ENCODE data around the gene SIRT4.
"Not testable (repeated sequence)": the region's sequence is repeated elsewhere in the genome, so short reads cannot be mapped to it uniquely, and the experiment has no call there.

The SIRT4 gene

DNA sequence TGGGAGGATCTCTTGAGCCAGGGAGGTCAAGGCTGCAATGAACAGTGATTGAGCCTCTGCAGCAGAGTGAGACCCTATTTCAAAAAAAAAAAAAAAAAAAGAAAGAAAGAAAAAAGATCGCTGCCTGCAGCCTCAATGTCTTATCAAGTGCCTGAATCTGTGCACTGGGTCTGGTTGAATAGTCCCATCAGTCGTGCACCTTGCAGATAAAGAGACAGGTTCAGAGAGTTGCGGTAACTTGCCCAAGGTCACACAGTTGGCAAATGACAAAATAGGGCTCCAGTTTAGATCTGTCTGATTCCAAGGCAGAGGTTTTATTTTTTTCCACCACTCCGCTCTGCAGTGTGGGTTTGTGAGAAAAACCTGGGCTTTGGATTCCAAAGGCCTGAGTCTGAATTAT lies 26.1 kb downstream of the SIRT4 start:
- peak; percentile 66 for DNase-seq (ENCODE audit: low read depth, low spot score)
- no peak overlapping the region for H3K4me3 ChIP-seq (ENCODE audit: low read length)

GRCh38 chr12:120331390-120331789 lies 29.3 kb downstream of the SIRT4 start:
- H3K4me3 ChIP-seq (ENCODE audit: low read length) = no peak overlapping the region

GRCh38 chr12:120332041-120332440 lies 29.9 kb downstream of the SIRT4 start:
- no peak overlapping the region for H3K4me3 ChIP-seq (ENCODE audit: low read length)
- no peak for DNase-seq (ENCODE audit: low read depth, low spot score)

More at GRCh38 chr12:120331390-120331789, 29.3 kb downstream of the SIRT4 start:
- no peak for DNase-seq (ENCODE audit: low read depth, low spot score)

DNA sequence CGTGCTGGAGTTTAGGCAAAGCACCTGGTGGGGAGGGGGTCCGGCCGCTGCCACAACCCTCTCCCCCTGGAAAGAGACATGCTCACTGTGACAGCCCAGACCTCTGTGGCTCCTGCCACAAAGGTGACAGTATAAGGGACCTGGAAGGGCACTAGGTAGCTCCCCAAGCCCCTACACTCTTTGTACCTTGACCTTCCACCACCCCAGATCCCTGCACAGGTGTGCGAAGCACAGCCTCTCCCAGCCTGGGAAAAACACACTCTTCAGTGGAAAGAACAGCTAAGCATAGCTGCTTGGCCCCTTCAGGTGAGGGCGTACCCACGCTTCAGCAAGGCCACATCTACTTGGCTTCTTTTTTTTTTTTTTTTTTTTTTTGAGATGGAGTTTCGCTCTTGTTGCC lies 30.4 kb downstream of the SIRT4 start:
- no peak for DNase-seq (ENCODE audit: low read depth, low spot score)
- H3K4me3 ChIP-seq (ENCODE audit: low read length) = no peak overlapping the region

DNA sequence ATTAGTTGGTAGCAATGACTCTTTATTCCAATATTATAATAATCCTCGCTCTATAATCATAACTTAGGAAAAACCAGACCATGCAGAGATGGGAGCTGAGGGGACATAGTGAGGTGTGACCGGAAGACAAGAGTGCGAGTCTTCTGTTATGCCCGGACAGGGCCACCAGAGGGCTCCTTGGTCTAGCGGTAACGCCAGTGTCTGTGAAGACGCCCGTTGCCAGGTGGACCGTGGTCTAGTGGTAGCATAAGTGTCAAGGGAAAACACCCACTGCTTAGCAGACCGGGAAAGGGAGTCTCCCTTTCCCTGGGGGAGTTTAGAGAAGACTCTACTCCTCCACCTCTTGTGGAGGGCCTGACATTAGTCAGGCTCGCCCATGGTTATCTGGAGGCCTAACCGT lies 33.3 kb downstream of the SIRT4 start:
- not testable (repeated sequence) for H3K4me3 ChIP-seq (ENCODE audit: low read length); DNase-seq (ENCODE audit: low read depth, low spot score)

DNA sequence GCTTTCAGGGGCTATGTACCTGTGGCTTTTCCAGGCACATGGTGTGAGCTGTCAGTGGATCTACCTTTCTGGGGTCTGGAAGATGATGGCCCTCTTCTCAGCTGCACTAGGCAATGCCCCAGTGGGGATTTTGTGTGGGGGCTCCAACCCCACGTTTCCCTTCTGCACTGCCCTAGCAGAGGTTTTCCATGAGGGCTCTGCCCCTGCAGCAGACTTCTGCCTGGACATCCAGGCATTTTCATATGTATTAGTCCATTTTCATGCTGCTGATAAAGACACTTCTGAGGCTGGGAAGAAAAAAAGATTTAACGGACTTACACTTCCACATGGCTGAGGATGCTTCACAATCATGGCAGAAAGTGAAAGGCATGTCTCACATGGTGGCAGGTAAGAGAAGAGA lies 34.3 kb downstream of the SIRT4 start:
- not testable (repeated sequence) for DNase-seq (ENCODE audit: low read depth, low spot score)

DNA sequence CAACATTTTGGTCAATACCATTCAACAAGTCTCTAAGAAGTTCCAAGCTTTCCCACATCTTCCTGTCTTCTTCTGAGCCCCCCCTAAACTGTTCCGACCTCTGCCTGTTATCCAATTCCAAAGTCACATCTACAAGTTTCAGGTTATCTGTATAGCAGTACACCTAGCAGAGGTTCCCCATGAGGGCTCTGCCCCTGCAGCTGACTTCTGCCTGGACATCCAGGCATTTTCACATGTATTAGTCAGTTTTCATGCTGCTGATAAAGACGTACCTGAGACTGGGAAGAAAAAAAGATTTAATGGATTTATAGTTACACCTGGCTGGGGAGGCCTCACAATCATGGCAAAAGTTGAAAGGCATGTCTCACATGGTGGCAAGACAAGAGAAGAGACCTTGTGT lies 35.6 kb downstream of the SIRT4 start:
- DNase-seq (ENCODE audit: low read depth, low spot score) = no peak
- H3K4me3 ChIP-seq (ENCODE audit: low read length) = no peak overlapping the region

More for the DNA sequence above, 34.3 kb downstream of the SIRT4 start:
- H3K4me3 ChIP-seq (ENCODE audit: low read length) = not testable (repeated sequence)

GRCh38 chr12:120339256-120339655 lies 37.1 kb downstream of the SIRT4 start:
- H3K4me3 ChIP-seq (ENCODE audit: low read length) = no peak overlapping the region
- no peak for DNase-seq (ENCODE audit: low read depth, low spot score)

DNA sequence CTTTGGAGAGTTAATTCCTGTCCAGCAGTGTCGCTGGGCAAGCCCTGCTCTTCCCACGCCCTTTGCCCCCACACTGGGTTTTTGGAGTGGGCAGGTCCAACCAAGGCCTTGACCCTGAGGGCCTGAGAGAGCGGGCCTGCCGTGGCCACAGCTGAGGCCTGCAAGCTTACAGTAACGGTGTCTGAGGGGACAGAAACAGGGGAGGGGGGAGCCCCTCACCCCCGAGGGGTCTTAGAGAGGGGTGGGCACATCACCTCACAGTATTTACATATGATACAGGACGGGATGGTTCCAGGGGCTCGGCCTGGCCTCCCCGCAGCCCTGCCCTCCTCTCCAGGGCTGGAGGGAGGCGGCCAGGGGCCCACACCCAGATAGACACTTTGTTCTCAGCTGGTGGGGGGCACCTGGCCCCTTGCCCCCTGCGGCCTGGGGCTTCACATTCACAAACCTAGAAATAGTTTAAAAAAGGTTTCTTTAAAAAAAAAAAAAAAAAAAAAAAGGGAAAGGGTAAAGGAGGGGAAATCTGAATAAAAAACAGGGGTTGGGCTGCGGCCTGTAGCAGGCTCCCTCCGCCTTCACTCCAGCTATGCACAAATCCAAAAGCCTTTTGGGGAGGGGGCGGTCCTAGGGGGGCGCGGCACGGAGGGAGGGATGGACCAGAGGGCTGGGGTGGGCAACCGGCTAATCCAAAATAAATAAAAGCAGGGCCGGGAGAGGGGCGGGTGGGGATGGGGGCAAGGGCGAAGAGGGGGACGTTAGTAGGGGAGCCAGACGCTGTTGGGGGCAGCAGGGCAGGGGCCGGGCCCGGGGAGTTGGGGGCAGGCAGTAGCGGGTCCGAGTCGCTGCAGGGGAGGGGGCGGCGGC lies 40.3 kb downstream of the SIRT4 start:
- no peak overlapping the region for H3K4me3 ChIP-seq (ENCODE audit: low read length)
- no peak for DNase-seq (ENCODE audit: low read depth, low spot score)

- no peak overlapping the region for H3K4me3 ChIP-seq (ENCODE audit: low read length)
- no peak for DNase-seq (ENCODE audit: low read depth, low spot score)
Observed at GRCh38 chr12:120343039-120343537, 41.0 kb downstream of the SIRT4 start.

DNA sequence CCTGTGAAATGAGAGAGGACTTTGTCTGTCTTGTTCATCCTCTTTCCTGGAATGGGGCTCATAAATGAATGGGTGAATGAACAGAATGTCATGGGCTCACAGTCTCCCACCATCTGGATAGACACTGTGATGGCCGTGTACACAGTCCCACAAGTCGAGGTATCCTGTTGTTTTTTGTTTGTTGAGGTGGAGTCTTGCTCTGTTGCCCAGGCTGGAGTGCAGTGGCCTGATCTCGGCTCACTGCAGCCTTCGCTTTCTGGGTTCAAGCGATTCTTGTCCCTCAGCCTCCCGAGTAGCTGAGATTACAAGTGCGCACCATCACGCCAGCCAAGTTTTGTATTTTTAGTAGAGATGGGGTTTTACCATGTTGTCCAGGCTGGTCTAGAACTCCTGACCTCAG lies 41.6 kb downstream of the SIRT4 start:
- H3K4me3 ChIP-seq (ENCODE audit: low read length) = no peak overlapping the region
- no peak for DNase-seq (ENCODE audit: low read depth, low spot score)

GRCh38 chr12:120346031-120346430 lies 43.9 kb downstream of the SIRT4 start:
- H3K4me3 ChIP-seq (ENCODE audit: low read length) = no peak overlapping the region
- DNase-seq (ENCODE audit: low read depth, low spot score) = no peak

- H3K4me3 ChIP-seq (ENCODE audit: low read length) = no peak overlapping the region
- peak; percentile 6 for DNase-seq (ENCODE audit: low read depth, low spot score)
Observed at GRCh38 chr12:120346681-120347080, 44.6 kb downstream of the SIRT4 start.

DNA sequence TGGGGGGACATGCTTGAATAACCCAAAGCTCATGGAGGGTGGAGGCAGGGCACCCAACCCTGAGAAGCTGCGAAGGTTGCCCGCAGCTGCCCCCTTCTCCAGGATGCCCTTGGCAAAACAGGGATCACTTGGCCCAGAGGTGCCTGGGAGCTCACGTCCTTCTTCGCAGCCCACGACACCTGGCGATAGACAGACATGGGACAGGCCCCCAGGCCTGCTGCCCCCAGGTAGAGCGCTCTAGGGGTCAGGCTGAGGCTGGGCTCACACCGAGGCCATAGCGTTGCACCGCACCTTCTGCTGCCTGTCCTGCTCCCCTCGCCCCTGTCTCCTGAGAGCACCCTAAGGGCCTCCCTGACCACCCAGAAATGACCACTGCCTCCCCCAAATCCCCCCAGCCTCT lies 45.6 kb downstream of the SIRT4 start:
- H3K4me3 ChIP-seq (ENCODE audit: low read length) = no peak overlapping the region
- DNase-seq (ENCODE audit: low read depth, low spot score) = no peak

DNA sequence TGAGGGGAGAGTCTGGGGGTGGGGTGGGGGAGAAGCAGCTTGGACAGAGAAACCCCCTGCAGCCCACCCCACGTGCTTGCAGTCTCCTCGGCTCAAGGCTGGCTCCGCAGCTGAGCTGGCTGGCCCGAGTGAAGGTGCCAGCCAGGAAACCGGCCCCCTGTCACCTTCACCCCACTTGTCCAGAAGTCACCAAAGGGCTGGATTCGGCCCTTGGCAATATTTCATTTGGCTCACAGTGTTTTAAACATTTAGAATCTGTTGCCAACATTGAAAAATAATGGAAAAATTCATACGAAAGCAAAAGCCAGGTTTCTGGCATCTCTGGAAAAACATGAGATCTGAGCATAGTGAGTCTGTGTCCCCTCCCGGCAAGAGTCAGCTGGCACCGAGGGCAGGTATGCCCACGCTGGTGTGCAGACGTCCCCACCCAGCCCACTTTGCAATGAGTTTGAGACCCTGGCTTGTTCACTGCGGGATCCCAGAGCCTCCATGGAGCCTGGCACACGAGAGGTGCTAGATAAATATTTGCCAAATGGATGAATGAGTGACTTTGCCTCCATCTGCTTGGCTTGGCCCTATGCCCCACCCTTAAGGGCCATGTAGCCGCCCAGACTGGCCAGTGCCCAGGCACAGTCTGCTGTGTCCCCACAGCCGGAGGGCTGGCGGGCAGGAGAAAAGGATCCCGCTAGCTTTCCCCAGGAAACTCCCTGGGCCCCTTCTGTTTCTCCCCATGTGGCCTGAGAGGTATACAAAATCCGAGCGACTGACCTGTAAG lies 48.6 kb downstream of the SIRT4 start:
- no peak for DNase-seq (ENCODE audit: low read depth, low spot score)
- no peak overlapping the region for H3K4me3 ChIP-seq (ENCODE audit: low read length)

DNA sequence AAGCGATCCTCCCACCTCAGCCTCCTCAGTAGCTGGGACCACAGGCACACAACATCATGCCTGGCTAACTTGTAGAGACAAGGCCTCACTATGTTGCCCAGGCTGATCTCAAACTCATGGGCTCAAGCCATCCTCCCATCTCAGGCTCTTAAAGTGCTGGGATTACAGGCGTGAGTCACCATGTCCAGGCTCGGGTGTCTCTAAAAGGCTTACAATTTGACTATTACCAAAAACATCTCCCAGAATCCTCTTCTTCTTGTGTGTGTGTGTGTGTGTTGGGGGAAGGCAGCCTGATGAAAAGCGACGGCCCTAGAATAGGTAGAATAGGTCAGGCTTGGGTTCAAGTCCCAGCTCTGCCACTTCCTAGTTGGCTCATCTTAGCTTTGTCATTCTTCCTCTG lies 50.0 kb downstream of the SIRT4 start:
- H3K4me3 ChIP-seq (ENCODE audit: low read length) = no peak overlapping the region
- DNase-seq (ENCODE audit: low read depth, low spot score) = no peak

GRCh38 chr12:120353136-120353535 lies 51.0 kb downstream of the SIRT4 start:
- no peak overlapping the region for H3K4me3 ChIP-seq (ENCODE audit: low read length)
- DNase-seq (ENCODE audit: low read depth, low spot score) = no peak

DNA sequence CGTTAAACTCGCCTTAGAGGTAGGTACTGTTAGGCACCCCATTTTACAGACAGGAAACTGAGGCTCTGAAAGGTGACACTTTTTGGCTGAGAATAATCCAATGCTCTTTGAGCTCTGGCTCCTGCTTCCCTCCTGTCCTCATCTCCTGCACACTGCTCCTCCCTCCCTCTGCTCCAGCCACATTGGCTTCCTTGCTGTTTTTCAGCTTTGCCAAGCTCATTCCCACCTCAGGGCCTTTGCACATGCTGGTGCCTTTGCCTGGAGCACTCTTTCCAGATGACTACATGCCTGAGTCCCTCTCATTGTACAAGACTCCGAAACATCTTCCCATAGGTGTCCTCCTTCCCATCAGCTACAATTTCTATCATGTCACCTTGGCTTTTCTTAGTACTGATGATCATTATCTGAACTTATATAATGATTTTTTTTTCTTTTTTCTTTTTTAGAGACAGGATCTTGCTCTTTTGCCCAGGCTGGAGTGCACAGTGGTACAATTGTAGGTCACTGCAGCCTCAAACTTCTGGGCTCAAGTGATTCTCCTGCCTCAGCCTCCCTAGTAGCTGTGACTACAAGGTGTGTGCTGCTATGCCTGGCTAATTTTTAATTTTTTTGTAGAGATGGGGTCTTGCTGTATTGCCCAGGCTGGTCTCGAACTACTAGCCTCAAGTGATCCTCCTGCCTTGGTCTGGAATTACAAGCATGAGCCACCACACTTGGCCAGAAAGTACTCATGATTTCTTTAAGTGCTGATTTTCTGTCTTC lies 51.6 kb downstream of the SIRT4 start:
- DNase-seq (ENCODE audit: low read depth, low spot score) = no peak
- no peak overlapping the region for H3K4me3 ChIP-seq (ENCODE audit: low read length)

DNA sequence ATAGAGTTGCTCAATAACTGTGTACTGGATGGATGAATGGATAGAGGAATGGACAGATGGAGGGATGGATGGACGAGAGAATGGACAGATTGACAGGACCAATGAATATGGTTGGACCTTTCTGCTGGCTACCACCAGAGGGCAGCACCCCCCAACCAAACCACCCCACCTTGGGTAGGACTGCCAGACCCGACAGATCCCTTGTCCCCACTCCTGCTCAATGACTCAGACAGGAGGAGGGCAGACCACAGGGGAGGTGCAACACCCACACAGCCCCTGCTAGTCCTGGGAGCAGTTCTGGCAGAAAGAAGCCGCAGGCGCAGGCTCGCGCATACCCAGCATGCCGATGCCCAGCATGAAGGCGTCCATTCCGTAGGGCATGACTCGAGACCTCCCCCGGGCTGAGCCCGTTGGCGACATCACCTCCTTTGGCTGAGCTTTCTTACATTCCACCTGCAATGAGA lies 54.5 kb downstream of the SIRT4 start:
- DNase-seq (ENCODE audit: low read depth, low spot score) = peak; percentile 44
- no peak overlapping the region for H3K4me3 ChIP-seq (ENCODE audit: low read length)

All from Jurkat, Clone E6-1 (cell line).